Ovary (tissue), 3 donors: ENCODE data around the gene DNM2.

Experiments
- POLR2A ChIP-seq: fragments of 450-650 bp; IDR thresholded peaks from one replicate; pipeline ENCODE4 v1.6.1; 2017; ENCODE audit warnings: antibody characterized with exemption, mild to moderate bottlenecking, moderate library complexity
- TF ChIP-seq, protein P1 (sequence below), 3 donors: fragments of 450-650 bp in 2 of 3; fragments of 200-600 bp in 1 of 3; IDR thresholded peaks; one replicate each; pipeline versions ENCODE4 v1.5.1 to v1.8.0; 2016 to 2022; ENCODE audit warnings: antibody characterized with exemption in 3 of 3, mild to moderate bottlenecking in 1 of 3
- donor health status: DM: no; HTN: no; CAD: no.

GRCh38 chr19:10761443-10762250 is 43.8 kb downstream of the DNM2 start:
- TF ChIP-seq, protein P1, sequence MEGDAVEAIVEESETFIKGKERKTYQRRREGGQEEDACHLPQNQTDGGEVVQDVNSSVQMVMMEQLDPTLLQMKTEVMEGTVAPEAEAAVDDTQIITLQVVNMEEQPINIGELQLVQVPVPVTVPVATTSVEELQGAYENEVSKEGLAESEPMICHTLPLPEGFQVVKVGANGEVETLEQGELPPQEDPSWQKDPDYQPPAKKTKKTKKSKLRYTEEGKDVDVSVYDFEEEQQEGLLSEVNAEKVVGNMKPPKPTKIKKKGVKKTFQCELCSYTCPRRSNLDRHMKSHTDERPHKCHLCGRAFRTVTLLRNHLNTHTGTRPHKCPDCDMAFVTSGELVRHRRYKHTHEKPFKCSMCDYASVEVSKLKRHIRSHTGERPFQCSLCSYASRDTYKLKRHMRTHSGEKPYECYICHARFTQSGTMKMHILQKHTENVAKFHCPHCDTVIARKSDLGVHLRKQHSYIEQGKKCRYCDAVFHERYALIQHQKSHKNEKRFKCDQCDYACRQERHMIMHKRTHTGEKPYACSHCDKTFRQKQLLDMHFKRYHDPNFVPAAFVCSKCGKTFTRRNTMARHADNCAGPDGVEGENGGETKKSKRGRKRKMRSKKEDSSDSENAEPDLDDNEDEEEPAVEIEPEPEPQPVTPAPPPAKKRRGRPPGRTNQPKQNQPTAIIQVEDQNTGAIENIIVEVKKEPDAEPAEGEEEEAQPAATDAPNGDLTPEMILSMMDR (IDR thresholded peaks at IDR 0.05), result no peak
- no peak for TF ChIP-seq POLR2A
